GM18511 (cell line): ENCODE data around the gene DKKL1.
A peak's percentile ranks its signal among the peaks of the same experiment; 100 is the strongest.
"Not testable (repeated sequence)": the region's sequence is repeated elsewhere in the genome, so short reads cannot be mapped to it uniquely, and the experiment has no call there.

Source experiments
- ATAC-seq: cut with Tn5 transposase; IDR thresholded peaks from one replicate; pipeline ENCODE4 v1.9.1; 2021; ENCODE audit warnings: mild to moderate bottlenecking, moderate library complexity; ENCODE audit not compliant: unreplicated experiment

The DKKL1 gene

GRCh38 chr19:49359851-49360820, 3.5 kb upstream of the DKKL1 start:
- no peak for ATAC-seq

- no peak for ATAC-seq
Measured at GRCh38 chr19:49361438-49362047, 2.1 kb upstream of the DKKL1 start.

GRCh38 chr19:49362048-49362928, 1.4 kb upstream of the DKKL1 start, which contains the start of gene TEAD2:
Gene TEAD2 (minus strand): TSS chr19:49362416. CDS start chr19:49360075, 2,341 bp downstream.
- ATAC-seq: no peak

GRCh38 chr19:49362929-49363267, 779 bp upstream of the DKKL1 start:
- no peak for ATAC-seq

- no peak for ATAC-seq
Measured at GRCh38 chr19:49364083-49364737, 533 bp downstream of the DKKL1 start.

- no peak for ATAC-seq
Measured at GRCh38 chr19:49366110-49366509, 2.4 kb downstream of the DKKL1 start.

GRCh38 chr19:49368711-49369358, 5.2 kb downstream of the DKKL1 start:
- no peak for ATAC-seq

- no peak for ATAC-seq
Measured at GRCh38 chr19:49371184-49371583, 7.5 kb downstream of the DKKL1 start.

GRCh38 chr19:49373174-49373573, 9.5 kb downstream of the DKKL1 start:
- ATAC-seq: not testable (repeated sequence)

- no peak for ATAC-seq
Measured at GRCh38 chr19:49374665-49375434, 11.2 kb downstream of the DKKL1 start.

- ATAC-seq: no peak
Measured at GRCh38 chr19:49378512-49378911, 14.8 kb downstream of the DKKL1 start.

GRCh38 chr19:49380391-49380790, 16.7 kb downstream of the DKKL1 start:
- ATAC-seq: no peak

GRCh38 chr19:49382639-49383038, 19.0 kb downstream of the DKKL1 start:
- ATAC-seq: no peak

GRCh38 chr19:49383599-49383998, 19.9 kb downstream of the DKKL1 start:
- ATAC-seq: no peak

- peak; percentile 54 for ATAC-seq
Measured at GRCh38 chr19:49387936-49388372, 24.3 kb downstream of the DKKL1 start, which contains the start of gene KASH5. Gene KASH5 (plus strand): TSS chr19:49388249. CDS start chr19:49390884, 2,635 bp downstream.

- no peak for ATAC-seq
Measured at GRCh38 chr19:49389406-49389805, 25.7 kb downstream of the DKKL1 start.

GRCh38 chr19:49390131-49390928, 26.7 kb downstream of the DKKL1 start:
- ATAC-seq: no peak

GRCh38 chr19:49390929-49391359, 27.3 kb downstream of the DKKL1 start:
- no peak for ATAC-seq
